Lower leg skin (tissue), 4 donors: ENCODE measurements around the gene CCND1. TPM values are rescaled to one million over a fixed set of nuclear protein-coding genes. Genes with fewer than 3 reads are reported as not detected.

ENCODE experiments used
- DNase-seq, 2 donors: peaks; one replicate each; pipeline ENCODE4 v3.0.0-alpha.2; 2019; ENCODE audit warnings: low spot score in 2 of 2
- H3K4me3 ChIP-seq: fragments of 200-600 bp; sonication (generic); 2 replicates; pipeline ENCODE4 v1.5.1; 2017; ENCODE audit warnings: mild to moderate bottlenecking, low read depth; ENCODE audit not compliant: poor library complexity, severe bottlenecking
- POLR2A ChIP-seq, 2 donors: fragments of 450-650 bp; IDR thresholded peaks; one replicate each; pipeline ENCODE4 v1.6.1; 2016 to 2017; ENCODE audit warnings: antibody characterized with exemption in 2 of 2, mild to moderate bottlenecking in 1 of 2, moderate library complexity in 1 of 2
- WGBS, 2 donors: methylation state at CpG; one replicate each; pipeline ENCODE4 v1.1.5; 2018; 5-methylcytosine and 5-hydroxymethylcytosine counted together
- intact Hi-C: fragments of 100-400 bp; cut with DNase I; formaldehyde crosslinking; loops from one replicate; pipeline ENCODE4 v1.15.0; 2023; ENCODE audit warnings: low total_unique reads
- total RNA-seq, 4 donors: library from RNA; depleted of rRNA; stranded (reverse); fragments of >200 nt; gene quantifications; one replicate each; pipeline ENCODE4 v1.1.0, GENCODE V29; 2016
- TF ChIP-seq, protein P1 (sequence below), 3 donors: fragments of 450-650 bp; IDR thresholded peaks; one replicate each; pipeline ENCODE4 v1.5.1; 2016; ENCODE audit warnings: antibody characterized with exemption in 3 of 3, mild to moderate bottlenecking in 3 of 3, moderate library complexity in 2 of 3

Gene CCND1
- total RNA-seq, 4 donors from 2014 or later: 194 to 370 (median 229) TPM

- TF ChIP-seq, protein P1, sequence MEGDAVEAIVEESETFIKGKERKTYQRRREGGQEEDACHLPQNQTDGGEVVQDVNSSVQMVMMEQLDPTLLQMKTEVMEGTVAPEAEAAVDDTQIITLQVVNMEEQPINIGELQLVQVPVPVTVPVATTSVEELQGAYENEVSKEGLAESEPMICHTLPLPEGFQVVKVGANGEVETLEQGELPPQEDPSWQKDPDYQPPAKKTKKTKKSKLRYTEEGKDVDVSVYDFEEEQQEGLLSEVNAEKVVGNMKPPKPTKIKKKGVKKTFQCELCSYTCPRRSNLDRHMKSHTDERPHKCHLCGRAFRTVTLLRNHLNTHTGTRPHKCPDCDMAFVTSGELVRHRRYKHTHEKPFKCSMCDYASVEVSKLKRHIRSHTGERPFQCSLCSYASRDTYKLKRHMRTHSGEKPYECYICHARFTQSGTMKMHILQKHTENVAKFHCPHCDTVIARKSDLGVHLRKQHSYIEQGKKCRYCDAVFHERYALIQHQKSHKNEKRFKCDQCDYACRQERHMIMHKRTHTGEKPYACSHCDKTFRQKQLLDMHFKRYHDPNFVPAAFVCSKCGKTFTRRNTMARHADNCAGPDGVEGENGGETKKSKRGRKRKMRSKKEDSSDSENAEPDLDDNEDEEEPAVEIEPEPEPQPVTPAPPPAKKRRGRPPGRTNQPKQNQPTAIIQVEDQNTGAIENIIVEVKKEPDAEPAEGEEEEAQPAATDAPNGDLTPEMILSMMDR (IDR thresholded peaks at IDR 0.05): no peak
- TF ChIP-seq POLR2A (IDR thresholded peaks at IDR 0.05): no peak
- peak overlapping the region; percentile 42 for H3K4me3 ChIP-seq
- intact Hi-C loops: no loop called here
- 1 to 2% methylated on average over 24 to 41 of the region's 64 CpGs for WGBS, 2 donors
- peak; percentile 92 to 98 for DNase-seq
These were observed 1.8 kb upstream of the CCND1 start for GRCh38 chr11:69638941-69639681.

DNA sequence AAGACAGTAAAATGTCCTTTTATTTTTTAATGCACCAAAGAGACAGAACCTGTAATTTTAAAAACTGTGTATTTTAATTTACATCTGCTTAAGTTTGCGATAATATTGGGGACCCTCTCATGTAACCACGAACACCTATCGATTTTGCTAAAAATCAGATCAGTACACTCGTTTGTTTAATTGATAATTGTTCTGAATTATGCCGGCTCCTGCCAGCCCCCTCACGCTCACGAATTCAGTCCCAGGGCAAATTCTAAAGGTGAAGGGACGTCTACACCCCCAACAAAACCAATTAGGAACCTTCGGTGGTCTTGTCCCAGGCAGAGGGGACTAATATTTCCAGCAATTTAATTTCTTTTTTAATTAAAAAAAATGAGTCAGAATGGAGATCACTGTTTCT, 1.1 kb upstream of the CCND1 start:
- DNase-seq: no peak
- 6 to 11% methylated on average over 9 of the region's 9 CpGs for WGBS, 2 donors
- intact Hi-C loops: no loop called here
- TF ChIP-seq, protein P1 (IDR thresholded peaks at IDR 0.05): no peak
- TF ChIP-seq POLR2A (IDR thresholded peaks at IDR 0.05): no peak
- no peak overlapping the region for H3K4me3 ChIP-seq

DNA sequence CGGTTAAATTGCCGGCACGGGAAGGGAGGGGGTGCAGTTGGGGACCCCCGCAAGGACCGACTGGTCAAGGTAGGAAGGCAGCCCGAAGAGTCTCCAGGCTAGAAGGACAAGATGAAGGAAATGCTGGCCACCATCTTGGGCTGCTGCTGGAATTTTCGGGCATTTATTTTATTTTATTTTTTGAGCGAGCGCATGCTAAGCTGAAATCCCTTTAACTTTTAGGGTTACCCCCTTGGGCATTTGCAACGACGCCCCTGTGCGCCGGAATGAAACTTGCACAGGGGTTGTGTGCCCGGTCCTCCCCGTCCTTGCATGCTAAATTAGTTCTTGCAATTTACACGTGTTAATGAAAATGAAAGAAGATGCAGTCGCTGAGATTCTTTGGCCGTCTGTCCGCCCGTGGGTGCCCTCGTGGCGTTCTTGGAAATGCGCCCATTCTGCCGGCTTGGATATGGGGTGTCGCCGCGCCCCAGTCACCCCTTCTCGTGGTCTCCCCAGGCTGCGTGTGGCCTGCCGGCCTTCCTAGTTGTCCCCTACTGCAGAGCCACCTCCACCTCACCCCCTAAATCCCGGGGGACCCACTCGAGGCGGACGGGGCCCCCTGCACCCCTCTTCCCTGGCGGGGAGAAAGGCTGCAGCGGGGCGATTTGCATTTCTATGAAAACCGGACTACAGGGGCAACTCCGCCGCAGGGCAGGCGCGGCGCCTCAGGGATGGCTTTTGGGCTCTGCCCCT, 529 bp upstream of the CCND1 start:
- intact Hi-C loops: no loop called here
- peak overlapping the region; percentile 75 for H3K4me3 ChIP-seq
- no peak for DNase-seq
- WGBS, 2 donors: 1 to 2% methylated on average over 32 to 36 of the region's 43 CpGs
- no peak for TF ChIP-seq POLR2A (IDR thresholded peaks at IDR 0.05)
- TF ChIP-seq, protein P1 (IDR thresholded peaks at IDR 0.05): no peak

DNA sequence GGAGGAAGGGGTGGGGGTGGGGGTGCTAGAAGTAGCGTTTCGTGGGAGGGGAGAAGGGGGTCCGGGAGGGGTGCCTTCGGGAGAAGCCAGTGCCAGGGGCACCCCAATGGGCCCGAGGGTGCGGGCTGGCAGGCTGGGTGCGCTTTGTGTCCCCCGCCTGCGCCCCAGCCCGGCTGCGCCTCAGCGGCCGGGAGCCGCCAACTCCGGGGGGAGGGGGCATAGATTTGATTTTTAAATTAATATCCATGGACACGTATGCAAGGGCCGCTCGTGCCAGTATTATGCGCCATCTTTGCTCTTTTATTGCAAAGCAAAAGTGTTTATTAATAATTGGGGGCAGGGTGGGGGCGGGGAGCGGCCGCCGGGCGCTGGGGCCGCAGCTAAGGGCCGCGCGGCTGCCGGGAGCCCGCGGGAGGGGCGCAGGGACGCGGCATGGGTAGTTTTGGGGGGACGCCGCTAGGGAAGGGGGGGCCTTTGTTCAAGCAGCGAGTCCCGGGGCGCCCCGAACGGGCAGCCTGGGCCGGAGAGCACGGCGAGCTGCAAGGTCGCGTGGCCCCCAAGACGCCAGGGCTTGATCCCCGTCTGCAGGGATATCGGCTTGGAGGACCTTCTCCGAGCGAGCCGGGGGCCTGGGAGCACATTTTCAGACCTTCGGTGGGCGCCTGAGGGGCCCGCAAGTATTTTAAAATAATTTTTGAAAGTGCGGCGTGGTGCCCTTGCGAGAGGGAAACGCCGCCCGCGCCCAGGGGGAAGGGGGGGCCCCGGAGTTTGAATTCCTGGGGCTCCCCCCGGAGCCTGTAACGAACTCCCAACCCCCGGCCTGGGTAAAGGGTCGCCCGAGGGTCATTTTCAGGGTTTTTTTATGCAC, 959 bp downstream of the CCND1 start:
- no peak for DNase-seq
- WGBS, 2 donors: 0 to 2% methylated on average over 48 to 66 of the region's 68 CpGs
- no peak for TF ChIP-seq POLR2A (IDR thresholded peaks at IDR 0.05)
- TF ChIP-seq, protein P1 (IDR thresholded peaks at IDR 0.05): no peak
- intact Hi-C loops: no loop called here
- peak overlapping the region; percentile 75 for H3K4me3 ChIP-seq

- intact Hi-C loops: no loop called here
- DNase-seq: no peak
- WGBS, 2 donors: 0 to 1% methylated on average over 31 to 32 of the region's 40 CpGs
These were observed 1.6 kb downstream of the CCND1 start for GRCh38 chr11:69642549-69642912.

More at GRCh38 chr11:69642549-69642912, 1.6 kb downstream of the CCND1 start:
- peak overlapping the region; percentile 75 for H3K4me3 ChIP-seq
- TF ChIP-seq, protein P1 (IDR thresholded peaks at IDR 0.05): no peak
- no peak for TF ChIP-seq POLR2A (IDR thresholded peaks at IDR 0.05)
